Cardiac fibroblast (primary cell): ENCODE data around the gene STK17B.

Source experiments
- DNase-seq, 2 donors: peaks; one replicate each; pipeline versions ENCODE4 v3.0.0 to v3.0.0-alpha.2; 2010; ENCODE audit warnings: low read depth in 2 of 2
- H3K4me3 ChIP-seq, 2 donors: replicated peaks in 1 of 2; 1 replicate in 1 of 2; 2 replicates in 1 of 2; pipeline ENCODE4 v1.5.1; 2011; ENCODE audit warnings: low read depth in 2 of 2, low read length in 2 of 2, mild to moderate bottlenecking in 2 of 2, moderate library complexity in 1 of 2
- CTCF ChIP-seq: IDR thresholded peaks from one replicate; pipeline ENCODE4 v1.5.1; 2011; ENCODE audit warnings: low read depth, mild to moderate bottlenecking, low read length, inconsistent platforms

The STK17B gene

GRCh38 chr2:196136151-196136550, 35.2 kb downstream of the STK17B start:
- no peak for TF ChIP-seq CTCF
- H3K4me3 ChIP-seq: no peak overlapping the region

DNA sequence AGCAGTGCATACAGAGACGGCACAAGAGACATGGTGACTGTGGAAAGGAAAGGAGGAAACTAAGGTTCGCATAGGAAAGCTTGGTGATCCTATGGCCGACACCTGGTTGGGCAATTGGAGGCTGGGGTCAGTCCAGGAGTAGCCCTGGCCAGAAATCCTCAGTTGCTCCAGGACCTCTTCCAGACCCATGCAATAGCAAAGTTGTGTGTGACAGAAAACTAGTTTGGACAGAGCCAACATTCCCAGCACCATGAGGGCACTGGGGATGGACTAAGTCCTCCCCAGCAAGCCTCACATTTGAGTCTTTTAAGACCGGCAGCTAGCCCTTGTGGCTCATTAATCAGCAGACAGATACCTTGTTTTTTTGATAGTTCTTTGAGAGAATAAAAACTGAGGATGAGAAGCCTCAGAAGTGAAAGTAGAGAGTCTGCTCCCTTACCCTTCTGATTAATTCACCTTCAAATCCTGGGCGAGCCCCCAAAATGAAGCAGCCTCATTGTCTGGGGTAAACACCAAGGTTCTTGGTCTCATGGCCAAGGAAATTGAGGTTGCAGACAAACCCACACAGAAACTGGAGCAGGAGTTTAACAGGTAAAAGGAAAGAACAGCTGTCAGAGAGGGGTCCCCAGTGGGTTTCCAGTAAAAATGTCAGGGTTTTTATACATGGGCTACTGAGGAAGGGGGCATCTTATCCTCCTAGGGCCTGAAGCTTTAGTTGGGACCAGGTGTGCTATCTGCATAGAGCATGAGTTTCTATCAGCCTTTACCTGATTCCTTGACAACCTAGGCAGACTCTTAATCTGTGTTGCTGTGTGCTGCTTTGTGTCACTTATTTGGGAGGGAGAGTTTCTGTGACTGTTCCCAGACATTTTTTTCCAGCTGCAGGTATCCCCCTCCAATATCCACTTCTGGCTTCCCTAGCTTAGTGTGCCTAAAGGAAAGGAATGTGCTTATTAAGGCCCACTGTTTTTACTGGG, 39.1 kb downstream of the STK17B start:
- peak; percentile 24 to 38 for DNase-seq

More at GRCh38 chr2:196136151-196136550, 35.2 kb downstream of the STK17B start:
- no peak for DNase-seq

DNA sequence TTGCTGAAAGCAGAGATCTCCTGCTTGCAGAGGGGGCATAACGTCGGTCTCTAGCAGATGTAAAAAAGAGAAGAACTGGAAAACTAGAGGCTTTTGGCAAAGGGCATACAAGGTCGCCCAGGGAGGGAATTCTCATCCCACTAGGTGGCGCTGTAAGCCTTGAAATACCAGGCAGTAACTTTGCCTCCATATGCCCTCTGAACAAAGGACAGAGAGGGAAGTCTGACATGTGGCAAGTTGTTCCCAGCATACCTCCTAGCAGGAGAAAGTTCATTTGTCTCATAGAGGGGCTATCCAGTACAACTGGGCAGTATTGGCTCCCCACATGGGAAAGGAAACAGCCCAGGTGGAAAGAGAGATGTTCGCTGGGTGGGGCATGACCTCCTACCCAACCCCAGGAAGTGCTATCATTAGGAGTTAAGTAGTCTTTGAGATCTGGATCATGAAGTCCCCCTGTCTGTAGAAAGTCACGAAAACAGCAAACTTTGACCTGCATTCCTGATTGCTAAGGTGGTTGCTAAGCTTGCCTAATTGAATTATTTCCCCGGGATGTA, 39.9 kb downstream of the STK17B start:
- H3K4me3 ChIP-seq: no peak overlapping the region
- DNase-seq: peak; percentile 52 to 77
- peak; percentile 54 for TF ChIP-seq CTCF

More for the DNA sequence above, 39.1 kb downstream of the STK17B start:
- TF ChIP-seq CTCF: no peak
- no peak overlapping the region for H3K4me3 ChIP-seq

DNA sequence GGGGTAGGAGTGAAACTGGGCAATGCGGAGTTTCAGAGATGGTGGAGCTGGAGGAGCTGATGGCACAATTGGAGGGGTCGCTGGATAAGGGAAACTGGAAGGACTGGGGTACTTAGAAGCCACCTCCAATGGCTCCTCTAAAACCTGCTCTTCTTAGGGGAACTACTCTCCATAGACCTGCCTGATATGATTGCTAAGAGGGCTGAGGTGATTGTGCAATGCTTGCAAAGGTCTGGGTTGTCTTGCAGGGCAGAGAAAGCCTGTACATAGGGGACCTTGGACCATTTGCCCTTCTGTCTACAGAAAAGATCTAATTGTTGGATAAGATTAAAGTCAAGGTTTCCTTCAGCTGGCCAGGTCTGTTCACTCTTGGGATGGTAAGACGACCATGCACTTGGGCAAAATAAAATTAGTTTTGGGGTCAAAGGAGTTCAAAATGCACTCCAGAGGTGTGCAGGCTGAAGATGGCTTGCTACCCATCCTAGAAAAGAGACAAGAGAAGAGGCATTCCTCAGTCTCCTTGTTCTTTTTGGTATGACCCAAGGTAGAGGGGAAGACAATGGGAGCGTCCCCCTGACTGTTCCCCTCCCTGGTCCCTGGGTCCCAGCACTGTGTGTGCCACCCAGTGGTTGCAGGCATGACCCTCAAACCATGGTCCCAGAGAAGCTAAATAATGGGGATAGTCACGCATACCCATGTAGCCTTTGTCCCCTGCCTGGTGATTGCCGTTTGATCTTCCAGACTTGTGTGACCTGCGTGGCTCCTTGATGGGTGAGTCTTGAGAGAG, 41.1 kb downstream of the STK17B start:
- no peak for DNase-seq
- TF ChIP-seq CTCF: no peak
- no peak overlapping the region for H3K4me3 ChIP-seq

DNA sequence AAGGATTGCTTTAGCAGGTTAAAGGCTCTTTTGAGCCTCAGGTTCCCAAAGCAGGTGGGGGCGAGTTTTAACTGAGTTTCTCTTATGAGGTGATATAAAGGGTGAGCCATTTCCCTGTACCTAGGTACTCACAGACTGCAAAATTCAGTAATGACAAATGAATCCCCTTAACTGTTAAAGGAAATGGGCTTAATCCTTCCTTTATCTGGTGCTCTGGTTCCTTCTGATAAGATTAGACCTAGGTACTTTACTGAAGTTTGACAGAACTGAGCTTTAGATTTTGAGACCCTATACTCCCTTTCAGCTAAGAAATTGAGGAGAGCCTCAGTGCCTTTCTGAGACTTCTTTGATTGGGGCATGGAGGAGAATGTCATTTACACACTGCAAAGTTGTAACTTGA, 42.6 kb downstream of the STK17B start:
- no peak for DNase-seq
- H3K4me3 ChIP-seq: no peak overlapping the region
- TF ChIP-seq CTCF: no peak

DNA sequence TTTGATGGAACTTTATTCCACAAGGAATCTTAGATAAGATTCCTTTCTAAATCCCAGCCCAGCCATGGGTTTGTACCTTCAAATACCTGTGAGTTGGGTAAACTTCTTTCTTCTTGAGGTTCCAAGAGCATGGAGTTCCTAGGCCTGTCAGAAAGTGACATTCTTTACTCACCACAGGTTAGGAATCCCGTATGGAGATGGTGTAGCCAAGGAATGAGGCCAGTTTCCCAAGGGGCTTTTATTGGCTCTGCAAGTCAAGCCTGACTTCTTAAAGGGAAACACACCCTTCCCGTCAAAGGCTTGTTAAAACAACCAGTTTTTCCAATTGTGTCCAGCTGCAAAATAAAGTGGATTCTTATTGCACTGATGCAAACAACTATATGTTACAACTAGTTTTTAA, 45.8 kb downstream of the STK17B start:
- DNase-seq: peak; percentile 40 to 47
- TF ChIP-seq CTCF: no peak

More for the DNA sequence above, 45.8 kb downstream of the STK17B start:
- no peak overlapping the region for H3K4me3 ChIP-seq
